ENCODE results near the gene LAMC1. TPM values are rescaled to one million over a fixed set of nuclear protein-coding genes. Genes with fewer than 3 reads are reported as not detected.

The LAMC1 gene
- total and polyA plus RNA-seq, 10 of the 15 experiments (the other 5 are each of a cell fraction or from before 2014, with no cell fraction given): 4.6 to 51.4 (median 25.6) TPM

DNA sequence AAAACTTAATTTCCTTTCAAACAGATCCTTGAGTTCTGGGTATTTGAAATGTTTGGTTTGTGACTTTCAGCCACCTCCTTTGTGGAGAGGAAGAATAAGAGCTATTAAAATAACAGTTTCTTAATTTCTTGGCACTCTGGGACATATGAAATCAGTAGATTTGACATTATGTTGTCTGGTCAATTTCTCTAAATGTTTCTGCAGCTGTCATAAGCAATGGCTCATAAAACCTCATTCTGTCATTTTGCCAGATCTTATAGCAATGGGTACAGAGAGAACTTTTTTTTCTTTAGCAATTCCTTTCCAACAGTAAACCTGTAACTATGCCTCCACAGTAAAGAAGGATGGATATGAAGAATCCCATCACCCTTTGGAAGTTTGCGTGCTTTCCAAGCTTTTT, 52.6 kb downstream of the LAMC1 start:
- H3K9ac ChIP-seq (ENCODE audit: control insufficient read depth, insufficient read depth, low read length): no peak overlapping the region
- no peak overlapping the region for H2AFZ ChIP-seq (ENCODE audit: control insufficient read depth, low read depth, low read length)
- ChIA-PET CTCF (interaction anchor here (0.7 to 1.7 kb wide), 3 partner anchors 14 to 206 kb away, joined by 3 to 5 read pairs (median 3); no protein-coding TSS in a partner anchor), RAD21 (ENCODE audit: unreplicated experiment) (interaction anchor here (1.3 kb wide), 1 partner anchor 48 kb away, joined by 3 read pairs; no protein-coding TSS in a partner anchor), POLR2A (no interaction called here), SMC1A (ENCODE audit: uncharacterized antibody, unreplicated experiment) (interaction anchor here (1.0 to 4.2 kb wide), 6 partner anchors 12 to 113 kb away, joined by 3 to 20 read pairs (median 4); no protein-coding TSS in a partner anchor)
- TF ChIP-seq CEBPB (IDR thresholded peaks at IDR 0.05; ENCODE audit: borderline replicate concordance in 1 of 2, low read depth in 2 of 2, low read length in 2 of 2) (no peak), BMI1 (IDR thresholded peaks at IDR 0.05; ENCODE audit: borderline replicate concordance) (no peak), CBX5 (IDR thresholded peaks at IDR 0.05; ENCODE audit: low read depth) (no peak), ETV6 (conservative IDR thresholded peaks at IDR 0.05 in 1 of 2, IDR thresholded peaks at IDR 0.05 in 1 of 2; ENCODE audit: borderline replicate concordance in 1 of 2, low read depth in 1 of 2) (no peak), LARP7 (IDR thresholded peaks at IDR 0.05) (no peak), ZNF207 (IDR thresholded peaks at IDR 0.05; ENCODE audit: borderline replicate concordance) (no peak), SUPT20H (IDR thresholded peaks at IDR 0.05; ENCODE audit: borderline replicate concordance, control insufficient read depth, low read depth, low read length) (no peak), ZNF274 (IDR thresholded peaks at IDR 0.05; ENCODE audit: insufficient read depth, insufficient read length) (no peak), KLF5 (IDR thresholded peaks at IDR 0.05; ENCODE audit: partially characterized antibody) (no peak), SMC3 (IDR thresholded peaks at IDR 0.05; ENCODE audit: borderline replicate concordance, low read length) (no peak), NKRF (conservative IDR thresholded peaks at IDR 0.05) (no peak), RAD21 (IDR thresholded peaks at IDR 0.05; ENCODE audit: insufficient read depth, low read depth, low read length) (no peak), POLR2A (IDR thresholded peaks at IDR 0.05; ENCODE audit: low read depth, low read length) (no peak), RELA (IDR thresholded peaks at IDR 0.05; ENCODE audit: borderline replicate concordance, partially characterized antibody) (no peak), ASH2L (IDR thresholded peaks at IDR 0.05; ENCODE audit: borderline replicate concordance, low read depth) (no peak), WRNIP1 (IDR thresholded peaks at IDR 0.05; ENCODE audit: borderline replicate concordance, low read depth, low read length) (no peak), NRF1 (conservative IDR thresholded peaks at IDR 0.05; ENCODE audit: low read depth, low read length) (no peak), EZH2 (IDR thresholded peaks at IDR 0.05; ENCODE audit: borderline replicate concordance, control insufficient read depth, low read depth, low read length) (no peak)
- TF ChIP-seq, protein P1, sequence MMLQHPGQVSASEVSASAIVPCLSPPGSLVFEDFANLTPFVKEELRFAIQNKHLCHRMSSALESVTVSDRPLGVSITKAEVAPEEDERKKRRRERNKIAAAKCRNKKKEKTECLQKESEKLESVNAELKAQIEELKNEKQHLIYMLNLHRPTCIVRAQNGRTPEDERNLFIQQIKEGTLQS (IDR thresholded peaks at IDR 0.05; ENCODE audit: borderline replicate concordance, extremely low read depth, low read depth, low read length): no peak
- TF ChIP-seq, protein P2, sequence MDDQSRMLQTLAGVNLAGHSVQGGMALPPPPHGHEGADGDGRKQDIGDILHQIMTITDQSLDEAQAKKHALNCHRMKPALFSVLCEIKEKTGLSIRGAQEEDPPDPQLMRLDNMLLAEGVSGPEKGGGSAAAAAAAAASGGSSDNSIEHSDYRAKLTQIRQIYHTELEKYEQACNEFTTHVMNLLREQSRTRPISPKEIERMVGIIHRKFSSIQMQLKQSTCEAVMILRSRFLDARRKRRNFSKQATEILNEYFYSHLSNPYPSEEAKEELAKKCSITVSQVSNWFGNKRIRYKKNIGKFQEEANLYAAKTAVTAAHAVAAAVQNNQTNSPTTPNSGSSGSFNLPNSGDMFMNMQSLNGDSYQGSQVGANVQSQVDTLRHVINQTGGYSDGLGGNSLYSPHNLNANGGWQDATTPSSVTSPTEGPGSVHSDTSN (IDR thresholded peaks at IDR 0.05; ENCODE audit: insufficient replicate concordance, low read depth, low read length): no peak
- no peaks in the 10 kb centered on the region for H3K36me3 ChIP-seq (ENCODE audit: control insufficient read depth in 2 of 2, insufficient read depth in 2 of 2, low read length in 1 of 2)
- 95% methylated on average over 1 of the region's 1 CpG for WGBS (ENCODE audit: insufficient coverage, insufficient replicate concordance, low lambda C conversion rate, missing lambda C conversion rate)
- H3K27ac ChIP-seq (ENCODE audit: control insufficient read depth, insufficient read depth): no peak overlapping the region
- ATAC-seq (no peak), DNase-seq (ENCODE audit: low read depth, low spot score) (no peak), FAIRE-seq (no peak)
- H4K20me1 ChIP-seq (ENCODE audit: control insufficient read depth, insufficient read depth): no peaks in the 10 kb centered on the region
- H3K4me3 ChIP-seq: no peak overlapping the region
- no peak overlapping the region for H3K4me2 ChIP-seq (ENCODE audit: control insufficient read depth, insufficient read depth)
- no peaks in the 10 kb centered on the region for H3K27me3 ChIP-seq (replicated peaks in 1 of 2; ENCODE audit: control insufficient read depth in 2 of 2, insufficient read depth in 2 of 2, low read length in 1 of 2)
- in situ Hi-C loops (cut with MboI): no loop called here
- peaks cover 18% of the 10 kb centered on the region; the same call in 1 of the 2 replicates for H3K4me1 ChIP-seq (ENCODE audit: control insufficient read depth, insufficient read depth, low read length)
- H3K9me3 ChIP-seq (replicated peaks; ENCODE audit: control insufficient read depth, insufficient read depth, low read length): no peaks in the 10 kb centered on the region
- intact Hi-C loops (cut with micrococcal nuclease; ENCODE audit: unreplicated experiment): no loop called here
- BruUV-seq (replicated peaks): no TSS peak
- peaks cover 10% of the 10 kb centered on the region for H3K79me2 ChIP-seq (ENCODE audit: control insufficient read depth, insufficient read depth, low read length)
